Fibroblast of lung (primary cell): ENCODE results near the gene TMEM255B. TPM values are rescaled to one million over a fixed set of nuclear protein-coding genes. Genes with fewer than 3 reads are reported as not detected.

ENCODE experiments used
- DNase-seq, 2 donors: peaks; one replicate each; pipeline versions ENCODE4 v3.0.0 to v3.0.0-alpha.2; 2010; ENCODE audit warnings: low read depth in 2 of 2
- H2AFZ ChIP-seq: 2 replicates; pipeline ENCODE4 v1.5.1; 2012; ENCODE audit warnings: low read length, control low read depth, inconsistent platforms
- H3K27ac ChIP-seq: 2 replicates; pipeline ENCODE4 v1.5.1; 2011; ENCODE audit warnings: low read length, control low read depth; ENCODE audit not compliant: insufficient read depth
- H3K27me3 ChIP-seq: 2 replicates; pipeline ENCODE4 v1.5.1; 2011; ENCODE audit warnings: mild to moderate bottlenecking, low read length; ENCODE audit not compliant: control insufficient read depth, insufficient read depth
- H3K36me3 ChIP-seq: 2 replicates; pipeline ENCODE4 v1.5.1; 2011; ENCODE audit warnings: low read length; ENCODE audit not compliant: control insufficient read depth, insufficient read depth
- H3K4me1 ChIP-seq: 2 replicates; pipeline ENCODE4 v1.5.1; 2011; ENCODE audit warnings: low read length; ENCODE audit not compliant: control insufficient read depth, insufficient read depth; ENCODE audit errors: extremely low read depth
- H3K4me2 ChIP-seq: 2 replicates; pipeline ENCODE4 v1.5.1; 2011; ENCODE audit warnings: low read length, control low read depth; ENCODE audit not compliant: insufficient read depth; ENCODE audit errors: extremely low read depth
- H3K4me3 ChIP-seq, 4 experiments: fragments of 200-600 bp in 1 of 4; sonication (generic) in 1 of 4; replicated peaks in 1 of 4; 2 replicates each; pipeline ENCODE4 v1.5.1; 2011 to 2016; ENCODE audit warnings: low read length in 4 of 4, low read depth in 3 of 4, mild to moderate bottlenecking in 3 of 4, control low read depth in 2 of 4, inconsistent platforms in 1 of 4, mixed read lengths in 1 of 4; ENCODE audit not compliant: insufficient read depth in 1 of 4; ENCODE audit errors: control extremely low read depth in 1 of 4
- H3K79me2 ChIP-seq: 2 replicates; pipeline ENCODE4 v1.5.1; 2012; ENCODE audit warnings: mild to moderate bottlenecking, low read length, inconsistent platforms; ENCODE audit not compliant: control insufficient read depth, insufficient read depth
- H3K9ac ChIP-seq: 2 replicates; pipeline ENCODE4 v1.5.1; 2011; ENCODE audit warnings: mild to moderate bottlenecking, low read length, control low read depth; ENCODE audit not compliant: insufficient read depth
- H3K9me3 ChIP-seq: 2 replicates; pipeline ENCODE4 v1.5.1; 2012; ENCODE audit warnings: low read depth, low read length; ENCODE audit not compliant: control insufficient read depth, insufficient read depth
- H4K20me1 ChIP-seq: 2 replicates; pipeline ENCODE4 v1.5.1; 2011; ENCODE audit warnings: low read length; ENCODE audit not compliant: control insufficient read depth, insufficient read depth; ENCODE audit errors: extremely low read depth
- CTCF ChIP-seq, 2 donors: IDR thresholded peaks in 1 of 2; conservative IDR thresholded peaks in 1 of 2; 1 replicate in 1 of 2; 2 replicates in 1 of 2; pipeline ENCODE4 v1.5.1; 2011 to 2012; ENCODE audit warnings: low read length in 2 of 2, control low read depth in 1 of 2, inconsistent platforms in 1 of 2, low read depth in 1 of 2, mild to moderate bottlenecking in 1 of 2
- EZH2 ChIP-seq: IDR thresholded peaks from 2 replicates; pipeline ENCODE4 v1.5.1; 2012; ENCODE audit warnings: low read length, control low read depth, mild to moderate bottlenecking; ENCODE audit errors: missing control alignments
- polyA plus RNA-seq, 2 donors: library from polyadenylated mRNA; depleted of rRNA in 1 of 2; stranded (reverse) in 1 of 2; unstranded in 1 of 2; fragments of >200 nt; gene quantifications; 2 replicates each; pipeline ENCODE4 v1.2.1, GENCODE V29; 2011 to 2012; ENCODE audit warnings: missing spikeins in 1 of 2
- total RNA-seq: library from RNA; depleted of rRNA; stranded (reverse); fragments of >200 nt; gene quantifications from 2 replicates; pipeline ENCODE4 v1.2.1, GENCODE V29; 2014

The TMEM255B gene
- total and polyA plus RNA-seq, 2 donors (not counting 1 experiment from before 2014, with no cell fraction given) = 2.4 to 10.4 TPM

- no peak for DNase-seq
- no peaks in the 10 kb centered on the region for H3K79me2 ChIP-seq
- TF ChIP-seq CTCF (conservative IDR thresholded peaks at IDR 0.05 in 1 of 2, IDR thresholded peaks at IDR 0.05 in 1 of 2; ENCODE audit: low read depth in 1 of 2, low read length in 2 of 2) = no peak
- TF ChIP-seq EZH2 = no peak
- no peaks in the 10 kb centered on the region for H3K9me3 ChIP-seq
- no peaks in the 10 kb centered on the region for H4K20me1 ChIP-seq
- H3K4me1 ChIP-seq = peaks cover 6% of the 10 kb centered on the region
- H3K27me3 ChIP-seq = no peaks in the 10 kb centered on the region
- no peak overlapping the region for H3K9ac ChIP-seq
- no peaks in the 10 kb centered on the region for H3K36me3 ChIP-seq
- no peak overlapping the region for H2AFZ ChIP-seq
- no peak overlapping the region for H3K4me2 ChIP-seq
- no peak overlapping the region for H3K4me3 ChIP-seq
- peak overlapping the region; percentile 12 for H3K27ac ChIP-seq
Observed at GRCh38 chr13:113801289-113801961, 42.4 kb downstream of the TMEM255B start.

GRCh38 chr13:113802090-113802531 lies 43.1 kb downstream of the TMEM255B start:
- H3K79me2 ChIP-seq = no peaks in the 10 kb centered on the region
- peak overlapping the region; percentile 51 for H3K4me2 ChIP-seq
- no peak overlapping the region for H3K9ac ChIP-seq
- H3K36me3 ChIP-seq = no peaks in the 10 kb centered on the region
- TF ChIP-seq CTCF (conservative IDR thresholded peaks at IDR 0.05 in 1 of 2, IDR thresholded peaks at IDR 0.05 in 1 of 2; ENCODE audit: low read depth in 1 of 2, low read length in 2 of 2) (no peak), EZH2 (no peak)
- H4K20me1 ChIP-seq = no peaks in the 10 kb centered on the region
- H3K27me3 ChIP-seq = no peaks in the 10 kb centered on the region
- H3K4me1 ChIP-seq = peaks cover 6% of the 10 kb centered on the region
- H3K9me3 ChIP-seq = no peaks in the 10 kb centered on the region
- H3K27ac ChIP-seq = peak overlapping the region; percentile 12
- H3K4me3 ChIP-seq = no peak overlapping the region
- H2AFZ ChIP-seq = peak overlapping the region; percentile 19
- DNase-seq = peak; percentile 72 to 83

- Histone ChIP-seq H3K9me3 (no peaks in the 10 kb centered on the region), H3K4me3 (no peak overlapping the region), H3K4me2 (peak overlapping the region; percentile 51), H3K4me1 (peaks cover 6% of the 10 kb centered on the region), H3K27ac (no peak overlapping the region), H3K27me3 (no peaks in the 10 kb centered on the region), H3K36me3 (no peaks in the 10 kb centered on the region), H4K20me1 (no peaks in the 10 kb centered on the region), H2AFZ (no peak overlapping the region), H3K9ac (no peak overlapping the region), H3K79me2 (no peaks in the 10 kb centered on the region)
- DNase-seq = no peak
- no peak for TF ChIP-seq EZH2
- TF ChIP-seq CTCF (conservative IDR thresholded peaks at IDR 0.05 in 1 of 2, IDR thresholded peaks at IDR 0.05 in 1 of 2; ENCODE audit: low read depth in 1 of 2, low read length in 2 of 2) = peak in 1 of 2 donors; percentile 24
Observed at GRCh38 chr13:113802761-113803160, 43.7 kb downstream of the TMEM255B start.
